GM19397 (cell line): ENCODE data around the gene BLM.

Experiments used
- ATAC-seq: cut with Tn5 transposase; IDR thresholded peaks from one replicate; pipeline ENCODE4 v1.9.1; 2021; ENCODE audit warnings: mild to moderate bottlenecking, moderate library complexity; ENCODE audit not compliant: unreplicated experiment

Gene BLM

GRCh38 chr15:90782442-90782841, 65.3 kb downstream of the BLM start:
- no peak for ATAC-seq

GRCh38 chr15:90787881-90788280, 70.7 kb downstream of the BLM start:
- no peak for ATAC-seq

GRCh38 chr15:90789462-90789861, 72.3 kb downstream of the BLM start:
- no peak for ATAC-seq

GRCh38 chr15:90790057-90790456, 72.9 kb downstream of the BLM start:
- no peak for ATAC-seq

- no peak for ATAC-seq
These were observed 73.4 kb downstream of the BLM start for GRCh38 chr15:90790561-90790960.

GRCh38 chr15:90794538-90794937, 77.4 kb downstream of the BLM start:
- ATAC-seq = no peak

GRCh38 chr15:90799639-90800170, 82.6 kb downstream of the BLM start:
- ATAC-seq = no peak

- no peak for ATAC-seq
These were observed 84.7 kb downstream of the BLM start for GRCh38 chr15:90801803-90802202.

GRCh38 chr15:90807074-90807785, 90.1 kb downstream of the BLM start:
- no peak for ATAC-seq

GRCh38 chr15:90807786-90808086, 90.6 kb downstream of the BLM start:
- ATAC-seq = no peak

GRCh38 chr15:90808517-90809235, 91.5 kb downstream of the BLM start:
- ATAC-seq = no peak

- ATAC-seq = no peak
These were observed 92.4 kb downstream of the BLM start for GRCh38 chr15:90809536-90809935.

- no peak for ATAC-seq
These were observed 93.2 kb downstream of the BLM start for GRCh38 chr15:90810354-90810753.

- ATAC-seq = no peak
These were observed 95.2 kb downstream of the BLM start for GRCh38 chr15:90812171-90812957.

GRCh38 chr15:90812958-90813265, 95.8 kb downstream of the BLM start:
- no peak for ATAC-seq

GRCh38 chr15:90813796-90814190, 96.6 kb downstream of the BLM start:
- no peak for ATAC-seq

GRCh38 chr15:90814191-90814821, 97.2 kb downstream of the BLM start:
- no peak for ATAC-seq

- no peak for ATAC-seq
These were observed 99.4 kb downstream of the BLM start for GRCh38 chr15:90816401-90817116.

- no peak for ATAC-seq
These were observed 100.2 kb downstream of the BLM start for GRCh38 chr15:90817117-90818057.
